GM23338 (cell line): Measurements from ENCODE around the gene NPAS4.

Experiments
- CTCF ChIP-seq, 2 experiments: fragments of 200-600 bp in 1 of 2; sonication (generic) in 1 of 2; conservative IDR thresholded peaks; 2 replicates each; pipeline versions ENCODE4 v1.5.1 to v1.6.1; 2016 to 2017; ENCODE audit warnings: antibody characterized with exemption in 2 of 2, low read depth in 2 of 2, mild to moderate bottlenecking in 2 of 2, moderate library complexity in 1 of 2
- POLR2AphosphoS5 ChIP-seq: IDR thresholded peaks from 2 replicates; pipeline ENCODE4 v1.6.1; 2016; ENCODE audit warnings: antibody characterized with exemption, low read depth

GRCh38 chr11:66470015-66470414 is 49.2 kb downstream of the NPAS4 start:
- no peak for TF ChIP-seq POLR2AphosphoS5
- TF ChIP-seq CTCF (conservative IDR thresholded peaks at IDR 0.05; ENCODE audit: low read depth in 2 of 2) = no peak
